Smooth muscle cell (in vitro differentiated cells): ENCODE measurements around the gene PIK3CB. TPM values are rescaled to one million over a fixed set of nuclear protein-coding genes. Genes with fewer than 3 reads are reported as not detected.

Source experiments
- DNase-seq: peaks from one replicate; lab custom pipeline; 2025; ENCODE audit not compliant: unreplicated experiment; lab: John Stamatoyannopoulos, UW
- H2AFZ ChIP-seq: fragments of 200-600 bp; sonication (generic); 2 replicates; pipeline ENCODE4 v1.6.0; 2016; ENCODE audit warnings: antibody characterized with exemption, low read depth, mild to moderate bottlenecking
- H3F3A ChIP-seq: fragments of 200-600 bp; sonication (generic); 2 replicates; pipeline ENCODE4 v1.6.0; 2017; ENCODE audit warnings: antibody characterized with exemption, low read depth
- H3K27ac ChIP-seq: fragments of 200-600 bp; sonication (generic); 2 replicates; pipeline ENCODE4 v1.5.1; 2016; ENCODE audit warnings: low read depth, mild to moderate bottlenecking
- H3K27me3 ChIP-seq: fragments of 200-600 bp; sonication (generic); 2 replicates; pipeline ENCODE4 v1.6.1; 2016; ENCODE audit warnings: low read depth, mild to moderate bottlenecking
- H3K36me3 ChIP-seq: fragments of 200-600 bp; sonication (generic); 2 replicates; pipeline ENCODE4 v1.5.1; 2016; ENCODE audit warnings: low read depth
- H3K4me1 ChIP-seq: fragments of 200-600 bp; sonication (generic); 2 replicates; pipeline ENCODE4 v1.5.1; 2016; ENCODE audit warnings: low read depth
- H3K4me2 ChIP-seq: fragments of 200-600 bp; sonication (generic); 2 replicates; pipeline ENCODE4 v1.6.0; 2016; ENCODE audit warnings: mild to moderate bottlenecking
- H3K4me3 ChIP-seq: fragments of 200-600 bp; sonication (generic); 2 replicates; pipeline ENCODE4 v1.5.1; 2016; ENCODE audit warnings: mild to moderate bottlenecking
- H3K79me2 ChIP-seq: fragments of 200-600 bp; sonication (generic); 2 replicates; pipeline ENCODE4 v1.6.0; 2016; ENCODE audit warnings: low read depth, mild to moderate bottlenecking
- H3K9ac ChIP-seq: fragments of 200-600 bp; sonication (generic); 2 replicates; pipeline ENCODE4 v1.6.0; 2016; ENCODE audit warnings: low read depth
- H3K9me3 ChIP-seq: fragments of 200-600 bp; sonication (generic); replicated peaks from 2 replicates; pipeline ENCODE4 v1.5.1; 2016; ENCODE audit warnings: low read depth
- H4K20me1 ChIP-seq: fragments of 200-600 bp; sonication (generic); 2 replicates; pipeline ENCODE4 v1.6.0; 2016; ENCODE audit warnings: low read depth
- WGBS: methylation state at CpG from one replicate; pipeline ENCODE4 v1.1.7; 2016; ENCODE audit warnings: low lambda C conversion rate; 5-methylcytosine and 5-hydroxymethylcytosine counted together
- polyA plus RNA-seq: library from polyadenylated mRNA; unstranded; fragments of >200 nt; fragmentation: Nextera tagmentation; extraction: Ambion mirVana; gene quantifications from 2 replicates; pipeline ENCODE4 v1.2.1, GENCODE V29; 2016
- total RNA-seq: library from RNA; depleted of rRNA; stranded (reverse); fragments of >200 nt; gene quantifications from 2 replicates; pipeline ENCODE4 v1.2.3, GENCODE V29; 2014
- TF ChIP-seq, protein P1 (sequence below): fragments of 200-600 bp; sonication (generic); IDR thresholded peaks from 2 replicates; pipeline ENCODE4 v1.5.1; 2017; ENCODE audit warnings: borderline replicate concordance, mild to moderate bottlenecking, antibody characterized with exemption; ENCODE audit not compliant: insufficient read depth, poor library complexity, severe bottlenecking

PIK3CB gene
- total and polyA plus RNA-seq, 2 experiments from 2014 or later: 2.6 to 4.5 TPM

DNA sequence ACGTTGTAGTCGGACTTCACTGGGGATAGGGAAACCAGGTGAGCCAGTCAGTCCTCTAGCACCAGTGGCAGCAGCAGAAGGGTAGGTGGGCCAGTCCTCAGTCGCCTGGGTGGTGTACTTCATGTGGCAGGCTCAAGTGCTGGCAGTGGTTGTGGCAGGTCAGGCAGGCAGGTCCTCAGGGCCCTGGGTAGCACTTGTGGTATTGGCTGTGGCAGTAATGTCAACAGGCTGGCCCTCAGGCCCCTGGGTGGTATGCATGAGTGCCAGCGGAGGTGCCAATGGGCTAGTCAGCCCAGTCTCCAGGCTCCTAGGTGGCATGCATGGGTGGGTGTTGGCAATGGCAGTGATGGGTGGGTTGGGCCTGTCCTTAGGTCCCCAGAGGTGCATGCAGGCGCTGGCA lies 185.6 kb downstream of the PIK3CB start:
- Histone ChIP-seq H3K27ac (no peak overlapping the region), H3K36me3 (no peaks in the 10 kb centered on the region), H3K79me2 (no peaks in the 10 kb centered on the region), H3K4me2 (no peak overlapping the region), H3K4me1 (no peaks in the 10 kb centered on the region), H3K9ac (no peak overlapping the region), H3F3A (no peaks in the 10 kb centered on the region), H4K20me1 (no peaks in the 10 kb centered on the region), H3K27me3 (no peaks in the 10 kb centered on the region), H3K4me3 (no peak overlapping the region), H3K9me3 (peaks cover 7% of the 10 kb centered on the region), H2AFZ (no peak overlapping the region)
- TF ChIP-seq, protein P1, sequence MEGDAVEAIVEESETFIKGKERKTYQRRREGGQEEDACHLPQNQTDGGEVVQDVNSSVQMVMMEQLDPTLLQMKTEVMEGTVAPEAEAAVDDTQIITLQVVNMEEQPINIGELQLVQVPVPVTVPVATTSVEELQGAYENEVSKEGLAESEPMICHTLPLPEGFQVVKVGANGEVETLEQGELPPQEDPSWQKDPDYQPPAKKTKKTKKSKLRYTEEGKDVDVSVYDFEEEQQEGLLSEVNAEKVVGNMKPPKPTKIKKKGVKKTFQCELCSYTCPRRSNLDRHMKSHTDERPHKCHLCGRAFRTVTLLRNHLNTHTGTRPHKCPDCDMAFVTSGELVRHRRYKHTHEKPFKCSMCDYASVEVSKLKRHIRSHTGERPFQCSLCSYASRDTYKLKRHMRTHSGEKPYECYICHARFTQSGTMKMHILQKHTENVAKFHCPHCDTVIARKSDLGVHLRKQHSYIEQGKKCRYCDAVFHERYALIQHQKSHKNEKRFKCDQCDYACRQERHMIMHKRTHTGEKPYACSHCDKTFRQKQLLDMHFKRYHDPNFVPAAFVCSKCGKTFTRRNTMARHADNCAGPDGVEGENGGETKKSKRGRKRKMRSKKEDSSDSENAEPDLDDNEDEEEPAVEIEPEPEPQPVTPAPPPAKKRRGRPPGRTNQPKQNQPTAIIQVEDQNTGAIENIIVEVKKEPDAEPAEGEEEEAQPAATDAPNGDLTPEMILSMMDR: no peak
- WGBS: 97% methylated on average over 5 of the region's 5 CpGs
- DNase-seq: no peak

DNA sequence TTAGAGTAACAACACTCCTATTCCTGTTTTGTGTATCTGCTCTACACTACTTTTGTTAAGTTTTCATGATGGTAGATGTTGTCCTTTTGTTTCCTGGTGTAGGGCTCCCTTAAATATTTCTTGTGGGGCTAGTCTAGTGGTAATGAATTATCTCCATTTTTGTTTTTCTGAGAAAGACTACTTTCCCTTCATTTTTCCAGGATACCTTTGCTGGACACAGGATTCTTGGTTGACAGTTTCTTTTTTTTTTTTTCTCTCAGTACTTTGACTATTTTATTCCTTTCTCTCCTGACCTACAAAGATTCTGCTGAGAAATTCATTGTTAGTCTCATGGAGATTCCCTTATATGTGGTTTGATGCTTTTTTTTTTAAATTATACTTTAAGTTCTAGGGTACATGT lies 188.2 kb downstream of the PIK3CB start:
- DNase-seq: no peak
- TF ChIP-seq, protein P1: no peak

DNA sequence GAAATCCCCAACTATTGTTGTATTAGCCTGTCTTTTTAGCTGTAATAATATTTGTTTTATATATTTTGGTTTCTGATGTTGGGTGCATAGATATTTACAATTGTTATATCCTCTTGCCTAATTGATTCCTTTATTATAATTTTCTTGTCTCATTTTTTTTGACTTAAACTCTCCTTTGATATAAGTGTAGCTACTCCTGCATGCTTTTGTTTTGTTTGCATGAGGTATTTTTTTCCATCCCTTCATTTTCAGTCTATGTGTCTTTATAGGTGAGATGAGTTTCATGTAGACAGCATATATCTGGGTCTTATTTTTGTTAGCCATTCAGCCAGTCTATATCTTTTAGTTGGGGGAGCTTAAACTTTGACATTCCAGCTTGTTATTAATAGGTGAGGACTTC lies 188.7 kb downstream of the PIK3CB start:
- H3K4me3 ChIP-seq: no peak overlapping the region
- no peak overlapping the region for H2AFZ ChIP-seq
- TF ChIP-seq, protein P1: no peak
- H3K4me1 ChIP-seq: no peaks in the 10 kb centered on the region
- H3K36me3 ChIP-seq: no peaks in the 10 kb centered on the region
- no peaks in the 10 kb centered on the region for H4K20me1 ChIP-seq
- no peak overlapping the region for H3K4me2 ChIP-seq
- H3K9me3 ChIP-seq: peaks cover 7% of the 10 kb centered on the region
- no peaks in the 10 kb centered on the region for H3F3A ChIP-seq
- no peak for DNase-seq
- no peaks in the 10 kb centered on the region for H3K79me2 ChIP-seq
- no peak overlapping the region for H3K9ac ChIP-seq
- H3K27ac ChIP-seq: no peak overlapping the region
- H3K27me3 ChIP-seq: no peaks in the 10 kb centered on the region

More for the DNA sequence above, 188.2 kb downstream of the PIK3CB start:
- Histone ChIP-seq H3K4me1 (no peaks in the 10 kb centered on the region), H3K27ac (no peak overlapping the region), H4K20me1 (no peaks in the 10 kb centered on the region), H2AFZ (no peak overlapping the region), H3K27me3 (no peaks in the 10 kb centered on the region), H3K9me3 (peaks cover 7% of the 10 kb centered on the region), H3K4me2 (no peak overlapping the region), H3K4me3 (no peak overlapping the region), H3K79me2 (no peaks in the 10 kb centered on the region), H3K9ac (no peak overlapping the region), H3K36me3 (no peaks in the 10 kb centered on the region), H3F3A (no peaks in the 10 kb centered on the region)

DNA sequence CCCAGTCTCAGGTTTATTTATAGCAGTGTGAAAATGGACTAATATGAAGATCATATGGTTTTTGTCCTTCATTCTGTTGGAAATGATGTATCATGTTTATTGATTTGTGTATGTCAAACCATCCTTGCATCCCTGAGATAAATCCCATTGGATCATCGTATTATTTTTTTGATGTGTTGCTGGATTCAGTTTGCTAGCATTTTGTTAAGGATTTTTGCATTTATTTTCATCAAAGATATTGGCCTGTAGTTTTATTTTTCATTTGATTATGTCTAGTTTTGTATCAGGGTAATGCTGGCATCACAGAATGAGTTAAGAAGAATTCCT lies 191.8 kb downstream of the PIK3CB start:
- Histone ChIP-seq H4K20me1 (no peaks in the 10 kb centered on the region), H2AFZ (no peak overlapping the region), H3K9me3 (peaks cover 7% of the 10 kb centered on the region), H3K79me2 (no peaks in the 10 kb centered on the region), H3K27me3 (no peaks in the 10 kb centered on the region), H3K27ac (no peak overlapping the region), H3K9ac (no peak overlapping the region), H3F3A (no peaks in the 10 kb centered on the region), H3K4me2 (no peak overlapping the region), H3K36me3 (no peaks in the 10 kb centered on the region), H3K4me1 (no peaks in the 10 kb centered on the region), H3K4me3 (no peak overlapping the region)
- DNase-seq: no peak
- TF ChIP-seq, protein P1: no peak
- 91% methylated on average over 1 of the region's 1 CpG for WGBS
